Measurements from ENCODE around the gene PTPRN2. TPM values are rescaled to one million over a fixed set of nuclear protein-coding genes. Genes with fewer than 3 reads are reported as not detected.
A peak's percentile ranks its signal among the peaks of the same experiment; 100 is the strongest.

PTPRN2 gene
- total and polyA plus RNA-seq, 7 donors = 3.2 to 7.1 (median 5.5) TPM

DNA sequence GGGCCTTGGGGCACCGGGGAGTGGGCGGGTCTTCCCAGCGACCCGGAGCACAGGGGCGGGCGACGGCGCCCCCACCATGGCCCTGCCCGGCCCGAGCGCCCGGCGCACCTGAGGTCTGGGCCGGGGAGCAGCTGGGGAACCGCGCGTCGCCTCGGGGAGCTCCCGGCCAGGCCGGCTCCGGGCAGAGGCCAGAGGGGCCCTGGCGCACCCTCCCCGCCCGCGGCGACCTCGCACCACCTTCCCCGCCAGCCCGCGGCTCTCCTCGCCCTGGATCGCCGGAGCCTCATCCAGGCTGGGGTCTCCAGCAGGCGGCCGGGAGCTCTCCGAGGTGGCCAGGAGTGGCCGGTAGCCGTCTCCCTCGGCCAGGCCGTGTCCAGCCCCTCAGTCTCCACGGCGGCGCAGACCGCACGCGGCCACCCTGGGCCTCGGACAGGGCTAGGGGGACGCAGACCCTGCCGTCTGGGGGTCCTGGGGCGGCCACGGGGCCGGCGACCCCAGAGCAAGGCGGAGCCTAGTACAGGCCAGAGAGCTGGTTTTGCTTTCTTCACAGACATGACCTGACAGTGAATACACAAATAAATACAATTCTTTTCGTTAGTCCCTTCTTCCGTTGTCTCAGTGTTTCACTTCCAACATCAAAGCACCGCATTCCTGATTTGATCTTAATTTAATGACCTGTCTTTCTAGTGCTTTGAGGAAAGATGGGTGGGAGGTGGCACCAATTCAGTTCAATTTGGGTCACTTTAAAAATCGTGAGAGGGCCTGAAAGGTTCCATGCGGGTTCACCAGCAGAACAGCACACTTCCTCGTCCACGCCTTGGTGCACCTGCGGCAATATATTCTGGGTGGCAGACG, 893.9 kb downstream of the PTPRN2 start:
- Histone ChIP-seq H3K27ac (no peak overlapping the region), H3K27me3 (peaks cover 44 to 58% (median 52%) of the 10 kb centered on the region in 3 donors), H3K36me3 (no peaks in the 10 kb centered on the region), H3K4me3 (peak overlapping the region in 1 of 4 donors; percentile 15), H3K4me1 (peaks cover 0 to 45% (median 42%) of the 10 kb centered on the region in 4 donors), H3K9me3 (no peaks in the 10 kb centered on the region)
- no peak for TF ChIP-seq POLR2AphosphoS5 (IDR thresholded peaks at IDR 0.05)
- no peak for TF ChIP-seq POLR2A (IDR thresholded peaks at IDR 0.05)
- TF ChIP-seq EP300 (IDR thresholded peaks at IDR 0.05) = no peak
- TF ChIP-seq, protein P1, sequence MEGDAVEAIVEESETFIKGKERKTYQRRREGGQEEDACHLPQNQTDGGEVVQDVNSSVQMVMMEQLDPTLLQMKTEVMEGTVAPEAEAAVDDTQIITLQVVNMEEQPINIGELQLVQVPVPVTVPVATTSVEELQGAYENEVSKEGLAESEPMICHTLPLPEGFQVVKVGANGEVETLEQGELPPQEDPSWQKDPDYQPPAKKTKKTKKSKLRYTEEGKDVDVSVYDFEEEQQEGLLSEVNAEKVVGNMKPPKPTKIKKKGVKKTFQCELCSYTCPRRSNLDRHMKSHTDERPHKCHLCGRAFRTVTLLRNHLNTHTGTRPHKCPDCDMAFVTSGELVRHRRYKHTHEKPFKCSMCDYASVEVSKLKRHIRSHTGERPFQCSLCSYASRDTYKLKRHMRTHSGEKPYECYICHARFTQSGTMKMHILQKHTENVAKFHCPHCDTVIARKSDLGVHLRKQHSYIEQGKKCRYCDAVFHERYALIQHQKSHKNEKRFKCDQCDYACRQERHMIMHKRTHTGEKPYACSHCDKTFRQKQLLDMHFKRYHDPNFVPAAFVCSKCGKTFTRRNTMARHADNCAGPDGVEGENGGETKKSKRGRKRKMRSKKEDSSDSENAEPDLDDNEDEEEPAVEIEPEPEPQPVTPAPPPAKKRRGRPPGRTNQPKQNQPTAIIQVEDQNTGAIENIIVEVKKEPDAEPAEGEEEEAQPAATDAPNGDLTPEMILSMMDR (IDR thresholded peaks at IDR 0.05) = no peak
- intact Hi-C loops (cut with DNase I) = no loop called here
- no peak for DNase-seq
- WGBS, 2 donors = 5 to 6% methylated on average over 64 of the region's 64 CpGs

DNA sequence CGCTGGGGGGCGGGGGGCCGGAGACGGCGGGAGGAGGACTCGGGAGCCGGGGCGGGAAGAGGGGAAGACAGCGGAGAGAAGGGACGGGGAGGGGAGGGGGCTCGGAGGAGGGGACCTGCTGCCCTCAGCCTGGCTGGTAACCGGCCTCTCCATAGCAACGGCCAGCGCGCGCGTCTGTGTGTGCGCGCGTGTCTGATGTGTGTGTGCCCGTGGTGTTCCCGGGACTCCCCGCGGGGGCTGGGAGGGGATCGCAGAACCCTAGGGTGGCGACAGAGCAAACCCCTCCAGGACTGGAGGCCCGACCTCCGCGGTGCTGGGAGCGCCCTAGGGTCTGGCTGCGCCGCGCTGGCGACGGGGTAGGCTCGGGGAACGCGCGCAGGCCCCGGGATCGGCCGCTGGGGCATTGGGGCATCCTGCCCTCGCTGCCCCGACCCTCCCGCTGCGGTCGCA, 894.5 kb downstream of the PTPRN2 start:
- TF ChIP-seq POLR2A (IDR thresholded peaks at IDR 0.05) (no peak), EP300 (IDR thresholded peaks at IDR 0.05) (no peak), POLR2AphosphoS5 (IDR thresholded peaks at IDR 0.05) (no peak)
- TF ChIP-seq, protein P1 (IDR thresholded peaks at IDR 0.05) = no peak
- Histone ChIP-seq H3K27ac (no peak overlapping the region), H3K4me1 (peaks cover 0 to 48% (median 45%) of the 10 kb centered on the region in 4 donors), H3K36me3 (no peaks in the 10 kb centered on the region), H3K27me3 (peaks cover 50 to 65% (median 59%) of the 10 kb centered on the region in 3 donors), H3K4me3 (peak overlapping the region in 1 of 4 donors; percentile 15), H3K9me3 (no peaks in the 10 kb centered on the region)
- peak; percentile 53 for DNase-seq
- intact Hi-C loops (cut with DNase I) = no loop called here
- WGBS, 2 donors = 4 to 7% methylated on average over 47 of the region's 47 CpGs

DNA sequence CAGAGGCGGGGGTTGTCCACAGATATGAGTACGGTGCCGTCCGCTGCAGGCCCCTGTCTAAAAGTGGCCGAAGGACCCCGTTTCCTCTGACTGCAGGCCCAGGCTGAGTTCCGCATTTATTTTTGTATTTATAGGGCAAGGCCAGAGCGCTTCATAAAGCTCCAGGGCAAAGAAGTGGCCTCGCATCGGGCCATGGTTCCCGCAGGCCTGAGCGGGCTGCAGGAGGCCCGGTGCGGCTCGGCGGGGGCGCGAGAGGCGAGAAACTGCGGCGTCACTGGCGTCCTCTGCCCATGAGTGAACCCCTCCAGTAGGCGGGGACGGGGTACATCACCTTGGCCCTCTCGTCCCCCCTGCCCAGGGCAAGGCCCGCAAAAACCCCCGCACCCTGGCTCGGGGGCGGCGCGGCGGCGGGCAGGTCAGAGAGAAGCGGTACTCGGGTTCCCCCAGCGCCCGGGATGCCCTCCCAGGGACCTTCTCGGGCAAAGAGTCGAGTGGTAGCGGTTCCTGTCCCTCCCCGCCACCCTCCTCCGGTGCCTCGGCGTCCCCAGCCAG, 895.1 kb downstream of the PTPRN2 start:
- intact Hi-C loops (cut with DNase I) = no loop called here
- DNase-seq = peak; percentile 50
- H3K4me1 ChIP-seq = peaks cover 0 to 48% (median 45%) of the 10 kb centered on the region in 4 donors

DNA sequence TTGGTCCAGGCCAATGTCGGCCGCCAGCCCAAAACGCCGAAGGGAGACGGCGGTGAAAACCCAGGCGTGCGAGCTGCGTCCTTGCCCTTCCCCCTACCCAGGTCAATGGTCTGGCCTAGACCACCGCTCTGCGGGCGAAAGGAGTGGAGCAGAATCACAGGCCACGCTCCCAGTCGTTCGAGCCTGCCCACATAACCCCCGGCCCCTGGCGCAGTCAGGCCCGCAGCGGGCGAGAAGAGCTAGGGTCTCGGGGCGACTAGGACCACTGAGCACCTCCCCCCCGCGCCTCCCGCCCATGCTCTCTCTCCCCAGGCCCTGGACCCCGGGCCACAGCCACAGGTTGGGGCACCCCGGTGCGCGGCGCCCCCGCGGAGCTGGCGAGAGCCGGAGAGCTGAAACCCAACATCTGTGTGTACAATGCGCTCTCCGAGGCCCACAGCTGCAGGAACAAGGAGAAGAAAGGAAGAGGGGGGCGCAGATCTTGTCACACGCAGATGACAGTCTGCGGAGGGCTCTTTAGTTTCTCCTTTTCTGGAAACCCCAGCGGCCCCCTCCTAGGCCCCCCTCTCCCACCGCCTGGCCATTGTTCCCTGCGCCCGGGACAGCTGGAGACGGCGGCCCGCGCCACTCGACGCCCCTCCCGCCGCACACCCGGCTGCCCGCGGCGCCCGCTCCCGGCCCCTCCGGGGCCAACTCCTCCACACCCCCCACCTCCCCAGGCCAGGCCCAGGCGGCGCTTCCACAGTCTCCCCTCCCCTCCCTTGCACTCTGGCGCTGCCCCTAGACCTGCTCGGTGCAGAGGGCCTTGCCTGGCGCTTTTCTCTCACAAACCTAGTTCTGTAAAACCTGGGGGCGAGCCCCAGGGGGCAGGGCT, 895.8 kb downstream of the PTPRN2 start:
- H3K9me3 ChIP-seq = no peaks in the 10 kb centered on the region
- H3K36me3 ChIP-seq = no peaks in the 10 kb centered on the region
- peak; percentile 58 for DNase-seq
- no peak for TF ChIP-seq EP300 (IDR thresholded peaks at IDR 0.05)
- TF ChIP-seq POLR2AphosphoS5 (IDR thresholded peaks at IDR 0.05) = no peak
- TF ChIP-seq, protein P1 (IDR thresholded peaks at IDR 0.05) = no peak
- TF ChIP-seq POLR2A (IDR thresholded peaks at IDR 0.05) = no peak
- intact Hi-C loops (cut with DNase I) = no loop called here
- peak overlapping the region in 3 of 4 donors; percentile 20 to 42 (median 34) for H3K4me3 ChIP-seq
- peaks cover 0 to 48% (median 45%) of the 10 kb centered on the region in 4 donors for H3K4me1 ChIP-seq
- WGBS, 2 donors = 5 to 6% methylated on average over 64 of the region's 64 CpGs
- H3K27me3 ChIP-seq = peaks cover 54 to 77% (median 67%) of the 10 kb centered on the region in 3 donors
- no peak overlapping the region for H3K27ac ChIP-seq

More for the DNA sequence above, 895.1 kb downstream of the PTPRN2 start:
- H3K27ac ChIP-seq = no peak overlapping the region
- no peaks in the 10 kb centered on the region for H3K36me3 ChIP-seq
- TF ChIP-seq POLR2AphosphoS5 (IDR thresholded peaks at IDR 0.05) (no peak), EP300 (IDR thresholded peaks at IDR 0.05) (no peak), POLR2A (IDR thresholded peaks at IDR 0.05) (no peak)
- TF ChIP-seq, protein P1 (IDR thresholded peaks at IDR 0.05) = no peak
- no peaks in the 10 kb centered on the region for H3K9me3 ChIP-seq
- H3K4me3 ChIP-seq = no peak overlapping the region
- H3K27me3 ChIP-seq = peaks cover 50 to 70% (median 60%) of the 10 kb centered on the region in 3 donors
- WGBS, 2 donors = 9 to 18% methylated on average over 44 of the region's 44 CpGs

Measured in sigmoid colon (tissue), 7 donors.